ENCODE results near the gene CHST11.

Gene CHST11

GRCh38 chr12:104484079-104484478 is 27.3 kb downstream of the CHST11 start:
- no peak for DNase-seq

- DNase-seq = peak; percentile 21
Observed at GRCh38 chr12:104485651-104486362, 29.1 kb downstream of the CHST11 start.

- DNase-seq = no peak
Observed at GRCh38 chr12:104486363-104486750, 29.6 kb downstream of the CHST11 start.

- DNase-seq = no peak
Observed at GRCh38 chr12:104486943-104487819, 30.4 kb downstream of the CHST11 start.

- DNase-seq = no peak
Observed at GRCh38 chr12:104488374-104488773, 31.6 kb downstream of the CHST11 start.

GRCh38 chr12:104490186-104490585 is 33.4 kb downstream of the CHST11 start:
- DNase-seq = no peak

- DNase-seq = no peak
Observed at GRCh38 chr12:104490850-104491249, 34.1 kb downstream of the CHST11 start.

GRCh38 chr12:104493496-104493895 is 36.7 kb downstream of the CHST11 start:
- DNase-seq = no peak

GRCh38 chr12:104494137-104494792 is 37.5 kb downstream of the CHST11 start:
- peak; percentile 31 for DNase-seq

GRCh38 chr12:104494793-104495158 is 38.0 kb downstream of the CHST11 start:
- DNase-seq = no peak

- DNase-seq = no peak
Observed at GRCh38 chr12:104495786-104496185, 39.0 kb downstream of the CHST11 start.

GRCh38 chr12:104496336-104496735 is 39.6 kb downstream of the CHST11 start:
- no peak for DNase-seq

- no peak for DNase-seq
Observed at GRCh38 chr12:104498211-104498801, 41.6 kb downstream of the CHST11 start.

GRCh38 chr12:104499668-104500332 is 43.1 kb downstream of the CHST11 start:
- DNase-seq = no peak

- DNase-seq = no peak
Observed at GRCh38 chr12:104501115-104501514, 44.4 kb downstream of the CHST11 start.

- DNase-seq = no peak
Observed at GRCh38 chr12:104501660-104502059, 44.9 kb downstream of the CHST11 start.

GRCh38 chr12:104502217-104502616 is 45.5 kb downstream of the CHST11 start:
- DNase-seq = no peak

GRCh38 chr12:104502638-104503037 is 45.9 kb downstream of the CHST11 start:
- DNase-seq = no peak

GRCh38 chr12:104503191-104503590 is 46.4 kb downstream of the CHST11 start:
- no peak for DNase-seq

- no peak for DNase-seq
Observed at GRCh38 chr12:104504146-104504545, 47.4 kb downstream of the CHST11 start.

- DNase-seq = no peak
Observed at GRCh38 chr12:104505095-104505818, 48.5 kb downstream of the CHST11 start.
